H9 (cell line): ENCODE results near the gene ZNF616. TPM values are rescaled to one million over a fixed set of nuclear protein-coding genes. Genes with fewer than 3 reads are reported as not detected.

Source experiments
- DNase-seq: peaks from one replicate; pipeline ENCODE4 v3.0.0-alpha.2; 2017
- H2AFZ ChIP-seq: one replicate; pipeline ENCODE4 v1.6.1; 2013; ENCODE audit warnings: mild to moderate bottlenecking, low read length, control low read depth, moderate library complexity
- H2AK5ac ChIP-seq: 2 replicates; pipeline ENCODE4 v1.6.1; 2013; ENCODE audit warnings: low read length, control low read depth, mixed read lengths; ENCODE audit not compliant: insufficient read length
- H2BK120ac ChIP-seq: one replicate; pipeline ENCODE4 v1.6.1; 2013; ENCODE audit warnings: low read depth, mild to moderate bottlenecking, low read length, control low read depth, inconsistent platforms; ENCODE audit not compliant: poor library complexity, severe bottlenecking
- H2BK12ac ChIP-seq: 2 replicates; pipeline ENCODE4 v1.6.1; 2013; ENCODE audit warnings: low read length, control low read depth, mixed read lengths, low read depth; ENCODE audit not compliant: insufficient read length
- H2BK15ac ChIP-seq: 2 replicates; pipeline ENCODE4 v1.6.1; 2013; ENCODE audit warnings: low read depth, low read length, control low read depth
- H2BK20ac ChIP-seq: one replicate; pipeline ENCODE4 v1.6.1; 2013; ENCODE audit warnings: low read depth, mild to moderate bottlenecking, low read length, control low read depth, inconsistent platforms; ENCODE audit not compliant: poor library complexity, severe bottlenecking
- H2BK5ac ChIP-seq: 2 replicates; pipeline ENCODE4 v1.6.1; 2013; ENCODE audit warnings: low read length, control low read depth, mixed read lengths; ENCODE audit not compliant: insufficient read length
- H3K14ac ChIP-seq: 2 replicates; pipeline ENCODE4 v1.6.1; 2013; ENCODE audit warnings: low read length, control low read depth; ENCODE audit not compliant: insufficient read depth
- H3K18ac ChIP-seq: 2 replicates; pipeline ENCODE4 v1.6.1; 2013; ENCODE audit warnings: low read depth, mild to moderate bottlenecking, mixed read lengths, low read length, control low read depth; ENCODE audit not compliant: insufficient read length
- H3K23ac ChIP-seq: 2 replicates; pipeline ENCODE4 v1.6.1; 2013; ENCODE audit warnings: low read length, control low read depth, mixed read lengths, low read depth; ENCODE audit not compliant: insufficient read length
- H3K23me2 ChIP-seq: 2 replicates; pipeline ENCODE4 v1.6.1; 2013; ENCODE audit warnings: low read depth, mild to moderate bottlenecking, mixed read lengths, low read length, control low read depth; ENCODE audit not compliant: insufficient read length, poor library complexity, severe bottlenecking
- H3K27ac ChIP-seq: 2 replicates; pipeline ENCODE4 v1.5.1; 2013; ENCODE audit warnings: low read length, control low read depth, mixed read lengths, low read depth; ENCODE audit not compliant: insufficient read length
- H3K27me3 ChIP-seq: 2 replicates; pipeline ENCODE4 v1.6.1; 2013; ENCODE audit warnings: low read length, control low read depth, inconsistent platforms; ENCODE audit not compliant: insufficient read depth
- H3K4ac ChIP-seq: 2 replicates; pipeline ENCODE4 v1.6.1; 2013; ENCODE audit warnings: low read depth, mild to moderate bottlenecking, control low read depth, inconsistent platforms, low read length, moderate library complexity
- H3K4me1 ChIP-seq: 2 replicates; pipeline ENCODE4 v1.6.1; 2013; ENCODE audit warnings: low read length, control low read depth, inconsistent platforms; ENCODE audit not compliant: insufficient read depth
- H3K4me2 ChIP-seq: 2 replicates; pipeline ENCODE4 v1.6.1; 2013; ENCODE audit warnings: low read length, control low read depth, mixed read lengths; ENCODE audit not compliant: insufficient read length, insufficient read depth
- H3K56ac ChIP-seq: 2 replicates; pipeline ENCODE4 v1.6.1; 2013; ENCODE audit warnings: low read depth, mild to moderate bottlenecking, mixed read lengths, low read length, control low read depth; ENCODE audit not compliant: insufficient read length
- H3K79me1 ChIP-seq: 2 replicates; pipeline ENCODE4 v1.6.1; 2013; ENCODE audit warnings: low read depth, mild to moderate bottlenecking, moderate library complexity, low read length, control low read depth, inconsistent platforms; ENCODE audit not compliant: insufficient read depth, poor library complexity, severe bottlenecking
- H3K79me2 ChIP-seq: 2 replicates; pipeline ENCODE4 v1.6.1; 2013; ENCODE audit warnings: low read length, control low read depth, inconsistent platforms; ENCODE audit not compliant: insufficient read depth
- H3K9ac ChIP-seq: 2 replicates; pipeline ENCODE4 v1.6.1; 2013; ENCODE audit warnings: low read length, control low read depth, mixed read lengths; ENCODE audit not compliant: insufficient read length; ENCODE audit errors: extremely low read depth
- H3K9me3 ChIP-seq: one replicate; pipeline ENCODE4 v1.6.1; 2013; ENCODE audit warnings: low read depth, low read length, inconsistent platforms; ENCODE audit not compliant: control insufficient read depth
- H3T11ph ChIP-seq: one replicate; pipeline ENCODE4 v1.6.1; 2013; ENCODE audit warnings: mild to moderate bottlenecking, low read length, control low read depth, inconsistent platforms
- H4K20me1 ChIP-seq: one replicate; pipeline ENCODE4 v1.6.1; 2013; ENCODE audit not compliant: control insufficient read depth, insufficient read length, insufficient read depth
- H4K5ac ChIP-seq: 2 replicates; pipeline ENCODE4 v1.6.1; 2013; ENCODE audit warnings: low read depth, mild to moderate bottlenecking, mixed read lengths, low read length, control low read depth; ENCODE audit not compliant: insufficient read length
- H4K8ac ChIP-seq: replicated peaks from 2 replicates; pipeline ENCODE4 v1.6.1; 2013; ENCODE audit warnings: low read length, control low read depth, mixed read lengths, low read depth; ENCODE audit not compliant: insufficient read length
- H4K91ac ChIP-seq: 2 replicates; pipeline ENCODE4 v1.6.1; 2013; ENCODE audit warnings: low read depth, mild to moderate bottlenecking, moderate library complexity, mixed read lengths, low read length, control low read depth; ENCODE audit not compliant: insufficient read length
- H3K27ac Mint-ChIP-seq, 3 experiments: 2 replicates in 2 of 3; 3 replicates in 1 of 3; pipeline ENCODE4 v1.8.0; 2020 to 2021; ENCODE audit warnings: mixed read lengths in 3 of 3, mild to moderate bottlenecking in 1 of 3, moderate library complexity in 1 of 3
- H3K27me3 Mint-ChIP-seq: 2 replicates; pipeline ENCODE4 v1.8.0; 2021; ENCODE audit warnings: low read depth, mild to moderate bottlenecking, moderate library complexity, mixed read lengths
- H3K36me3 Mint-ChIP-seq, 3 experiments: 2 replicates in 2 of 3; 3 replicates in 1 of 3; pipeline ENCODE4 v1.8.0; 2020 to 2021; ENCODE audit warnings: low read depth in 3 of 3, mixed read lengths in 3 of 3; ENCODE audit not compliant: insufficient read depth in 1 of 3
- H3K4me1 Mint-ChIP-seq, 2 experiments: 2 replicates each; pipeline ENCODE4 v1.8.0; 2020; ENCODE audit warnings: mixed read lengths in 2 of 2
- H3K4me3 Mint-ChIP-seq, 2 experiments: 2 replicates in 1 of 2; 3 replicates in 1 of 2; pipeline ENCODE4 v1.8.0; 2020 to 2021; ENCODE audit warnings: mild to moderate bottlenecking in 2 of 2, mixed read lengths in 2 of 2, moderate library complexity in 1 of 2
- H3K9me3 Mint-ChIP-seq, 2 experiments: 2 replicates in 1 of 2; 3 replicates in 1 of 2; pipeline ENCODE4 v1.8.0; 2020; ENCODE audit warnings: mild to moderate bottlenecking in 2 of 2, mixed read lengths in 2 of 2, moderate library complexity in 1 of 2
- WGBS: extraction: QIAGEN DNeasy Blood & Tissue Kit; methylation state at CpG from one replicate; pipeline ENCODE4 v1.1.7; 2013; ENCODE audit warnings: missing lambda C conversion rate, low lambda C conversion rate, mixed read lengths; ENCODE audit not compliant: insufficient read length; ENCODE audit errors: extremely low coverage; 5-methylcytosine and 5-hydroxymethylcytosine counted together
- total RNA-seq: library from RNA; stranded (reverse); gene quantifications from 2 replicates; pipeline ENCODE4 v1.2.1, GENCODE V29; 2021
- TF ChIP-seq, protein P1 (sequence below): fragments of 200-600 bp; sonication (generic); conservative IDR thresholded peaks from 3 replicates; pipeline ENCODE4 v1.8.0; 2021; ENCODE audit warnings: antibody characterized with exemption, mild to moderate bottlenecking

Gene ZNF616
- total RNA-seq, 1 experiment from 2014 or later, result 32.0 TPM

DNA sequence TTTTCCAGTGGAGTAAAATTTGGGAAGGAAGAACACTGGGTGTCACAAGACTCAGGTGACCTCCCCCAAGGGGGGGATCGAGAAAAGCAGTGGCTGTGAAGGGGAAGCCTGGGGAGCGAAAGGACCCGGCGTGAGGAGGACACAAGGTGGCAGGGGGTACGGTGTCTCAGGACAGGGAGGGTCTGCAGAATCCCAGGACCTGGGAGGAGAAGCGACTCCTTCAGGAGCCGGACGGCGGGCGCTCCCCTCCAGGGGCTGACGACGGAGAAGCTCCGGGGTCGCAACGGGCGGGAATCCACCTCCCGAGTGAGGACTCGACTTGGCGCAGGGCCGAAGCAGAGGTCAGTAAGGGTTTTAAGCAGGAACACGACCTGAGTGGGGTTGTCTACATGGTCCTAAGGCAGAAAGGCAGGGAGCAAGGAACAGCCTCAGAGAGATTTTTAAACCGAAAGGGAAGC is 31.2 kb upstream of the ZNF616 start:
- Histone ChIP-seq H3K9ac (peak overlapping the region; percentile 64), H3K9me3 (no peaks in the 10 kb centered on the region), H2AK5ac (no peak overlapping the region), H3K23ac (no peak overlapping the region), H3K79me1 (no peaks in the 10 kb centered on the region), H3K18ac (no peak overlapping the region), H2BK20ac (no peak overlapping the region), H2BK12ac (no peak overlapping the region), H4K91ac (no peak overlapping the region), H2BK5ac (no peak overlapping the region), H4K20me1 (no peaks in the 10 kb centered on the region), H2BK120ac (no peak overlapping the region), H3K4me2 (peak overlapping the region; percentile 88), H3K14ac (no peak overlapping the region), H3K4ac (no peak overlapping the region), H3K56ac (no peak overlapping the region), H3K27me3 (no peaks in the 10 kb centered on the region), H3K27ac (no peak overlapping the region), H4K8ac (no peak overlapping the region), H2BK15ac (no peak overlapping the region), H2AFZ (no peak overlapping the region), H3K4me1 (peaks cover 2% of the 10 kb centered on the region; the same call in 1 of the 2 replicates), H3K79me2 (no peaks in the 10 kb centered on the region; the same call in 1 of the 2 replicates), H4K5ac (no peak overlapping the region), H3K23me2 (peaks cover 14% of the 10 kb centered on the region), H3T11ph (no peak overlapping the region)
- no CpG with 5 or more reads among the region's 22 CpGs for WGBS
- Mint-ChIP-seq H3K36me3 (peaks cover 23 to 31% (median 24%) of the 10 kb centered on the region in 3 experiments), H3K27me3 (peaks cover 8% of the 10 kb centered on the region), H3K27ac (peak overlapping the region in 2 of 3 experiments; percentile 48 to 94; a peak in 3 of 7 replicates), H3K4me1 (peaks cover 16 to 18% of the 10 kb centered on the region in 2 experiments), H3K4me3 (peak overlapping the region; percentile 95 to 97), H3K9me3 (peaks cover 0 to 8% of the 10 kb centered on the region in 2 experiments; a peak in 4 of 5 replicates)
- DNase-seq, result peak; percentile 46
- TF ChIP-seq, protein P1, sequence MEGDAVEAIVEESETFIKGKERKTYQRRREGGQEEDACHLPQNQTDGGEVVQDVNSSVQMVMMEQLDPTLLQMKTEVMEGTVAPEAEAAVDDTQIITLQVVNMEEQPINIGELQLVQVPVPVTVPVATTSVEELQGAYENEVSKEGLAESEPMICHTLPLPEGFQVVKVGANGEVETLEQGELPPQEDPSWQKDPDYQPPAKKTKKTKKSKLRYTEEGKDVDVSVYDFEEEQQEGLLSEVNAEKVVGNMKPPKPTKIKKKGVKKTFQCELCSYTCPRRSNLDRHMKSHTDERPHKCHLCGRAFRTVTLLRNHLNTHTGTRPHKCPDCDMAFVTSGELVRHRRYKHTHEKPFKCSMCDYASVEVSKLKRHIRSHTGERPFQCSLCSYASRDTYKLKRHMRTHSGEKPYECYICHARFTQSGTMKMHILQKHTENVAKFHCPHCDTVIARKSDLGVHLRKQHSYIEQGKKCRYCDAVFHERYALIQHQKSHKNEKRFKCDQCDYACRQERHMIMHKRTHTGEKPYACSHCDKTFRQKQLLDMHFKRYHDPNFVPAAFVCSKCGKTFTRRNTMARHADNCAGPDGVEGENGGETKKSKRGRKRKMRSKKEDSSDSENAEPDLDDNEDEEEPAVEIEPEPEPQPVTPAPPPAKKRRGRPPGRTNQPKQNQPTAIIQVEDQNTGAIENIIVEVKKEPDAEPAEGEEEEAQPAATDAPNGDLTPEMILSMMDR, result no peak
